Caco-2 (cell line): ENCODE results near the gene NUMBL. TPM values are rescaled to one million over a fixed set of nuclear protein-coding genes. Genes with fewer than 3 reads are reported as not detected.

Experiments
- BruUV-seq: library from RNA; stranded (reverse); fragments of 400-500 nt; replicated peaks from 2 replicates; lab custom pipeline; 2021; lab: Mats Ljungman, UMichigan
- CTCF ChIA-PET: fragments of 300-600 bp; sonication (Branson Sonifier 250); formaldehyde crosslinking; loops from one replicate; lab custom pipeline; 2022; ENCODE audit warnings: antibody characterized with exemption; lab: Charles Lee
- POLR2A ChIA-PET: fragments of 300-600 bp; sonication (Branson Sonifier 250); formaldehyde crosslinking; loops from one replicate; lab custom pipeline; 2022; ENCODE audit warnings: antibody characterized with exemption; lab: Charles Lee
- DNase-seq, 2 experiments: peaks; one replicate each; pipeline versions ENCODE4 v3.0.0 to v3.0.0-alpha.2; 2020 to 2022
- H3K27me3 ChIP-seq: replicated peaks from 2 replicates; pipeline ENCODE4 v1.6.0; 2011; ENCODE audit warnings: low read length; ENCODE audit not compliant: control insufficient read depth, insufficient read depth
- H3K36me3 ChIP-seq: 2 replicates; pipeline ENCODE4 v1.5.1; 2011; ENCODE audit warnings: low read length; ENCODE audit not compliant: control insufficient read depth, insufficient read depth
- H3K4me1 ChIP-seq: fragments of 250-450 bp; sonication (Bioruptor Pico); 2 replicates; pipeline ENCODE4 v1.5.1; 2020; ENCODE audit warnings: mild to moderate bottlenecking
- H3K4me3 ChIP-seq: 2 replicates; pipeline ENCODE4 v1.5.1; 2011; ENCODE audit warnings: low read depth, mild to moderate bottlenecking, control low read depth, low read length
- H3K9me3 ChIP-seq: fragments of 250-450 bp; sonication (Bioruptor Pico); 2 replicates; pipeline ENCODE4 v1.5.1; 2020; ENCODE audit warnings: mild to moderate bottlenecking, moderate library complexity
- H3K27ac Mint-ChIP-seq: one replicate; pipeline ENCODE4 v1.8.0; 2022; ENCODE audit warnings: mixed read lengths; ENCODE audit not compliant: unreplicated experiment
- H3K27me3 Mint-ChIP-seq: one replicate; pipeline ENCODE4 v1.8.0; 2022; ENCODE audit warnings: mixed read lengths; ENCODE audit not compliant: insufficient read depth, unreplicated experiment
- H3K36me3 Mint-ChIP-seq: one replicate; pipeline ENCODE4 v1.8.0; 2022; ENCODE audit warnings: mild to moderate bottlenecking, mixed read lengths; ENCODE audit not compliant: insufficient read depth, unreplicated experiment
- H3K4me1 Mint-ChIP-seq: one replicate; pipeline ENCODE4 v1.8.0; 2022; ENCODE audit warnings: low read depth, mixed read lengths; ENCODE audit not compliant: unreplicated experiment
- H3K4me3 Mint-ChIP-seq: one replicate; pipeline ENCODE4 v1.8.0; 2022; ENCODE audit warnings: mild to moderate bottlenecking, moderate library complexity, mixed read lengths; ENCODE audit not compliant: unreplicated experiment
- H3K9me3 Mint-ChIP-seq: one replicate; pipeline ENCODE4 v1.8.0; 2022; ENCODE audit warnings: mixed read lengths; ENCODE audit not compliant: unreplicated experiment
- intact Hi-C: fragments of 100-400 bp; cut with micrococcal nuclease; formaldehyde crosslinking; loops from one replicate; pipeline ENCODE4 v1.10.0; 2022; ENCODE audit not compliant: unreplicated experiment
- total RNA-seq: library from RNA; stranded (reverse); gene quantifications from 2 replicates; pipeline ENCODE4 v1.2.3, GENCODE V29; 2022
- TF ChIP-seq, protein P1 (sequence below), 2 experiments: fragments of 200-600 bp in 1 of 2; IDR thresholded peaks; 1 replicate in 1 of 2; 2 replicates in 1 of 2; pipeline versions ENCODE4 v1.5.1 to v1.8.0; 2011 to 2022; ENCODE audit warnings: antibody characterized with exemption in 1 of 2, control low read depth in 1 of 2, inconsistent platforms in 1 of 2, low read depth in 1 of 2, low read length in 1 of 2, mild to moderate bottlenecking in 1 of 2, moderate library complexity in 1 of 2; ENCODE audit not compliant: insufficient read depth in 1 of 2, severe bottlenecking in 1 of 2, unreplicated experiment in 1 of 2

The NUMBL gene
- total RNA-seq, 1 experiment from 2014 or later, result 22.0 TPM

DNA sequence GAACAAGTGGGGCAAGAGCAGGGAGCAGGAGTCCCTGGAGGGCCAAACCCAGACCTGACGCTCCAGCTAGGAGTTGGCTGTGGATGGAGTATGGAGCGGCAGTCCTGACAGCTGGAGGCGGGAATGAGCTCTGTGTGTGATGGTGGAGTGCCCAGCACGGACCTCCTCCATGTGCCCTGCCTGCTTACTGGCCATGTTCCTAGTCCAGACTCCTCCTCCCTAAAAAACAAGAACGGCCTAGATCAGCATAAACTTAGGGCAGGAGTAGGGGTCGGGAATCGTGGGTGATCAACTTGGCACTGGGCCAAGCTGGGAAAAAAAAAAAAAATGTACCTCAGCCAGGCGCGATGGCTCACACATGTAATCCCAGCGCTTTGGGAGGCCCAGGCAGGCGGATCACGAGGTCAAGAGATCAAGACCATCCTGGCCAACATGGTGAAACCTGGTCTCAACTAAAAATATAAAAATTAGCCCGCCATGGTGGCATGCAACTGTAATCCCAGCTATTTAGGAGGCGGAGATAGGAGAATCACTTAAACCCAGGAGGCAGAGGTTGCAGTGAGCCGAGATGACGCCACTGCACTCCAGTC lies 59.8 kb downstream of the NUMBL start:
- ChIA-PET POLR2A (no interaction called here), CTCF (interaction anchor here (0.6 kb wide), 1 partner anchor 146 kb away, joined by 4 read pairs; no protein-coding TSS in a partner anchor)
- peaks cover 2% of the 10 kb centered on the region for H3K27me3 Mint-ChIP-seq
- H3K27ac Mint-ChIP-seq, result no peak overlapping the region
- BruUV-seq, result no TSS peak
- Histone ChIP-seq H3K4me3 (no peak overlapping the region), H3K4me1 (peaks cover 5% of the 10 kb centered on the region), H3K9me3 (no peaks in the 10 kb centered on the region), H3K36me3 (no peaks in the 10 kb centered on the region; the same call in 1 of the 2 replicates), H3K27me3 (peaks cover 2% of the 10 kb centered on the region; the same call in 1 of the 2 replicates)
- intact Hi-C loops, result no loop called here
- TF ChIP-seq, protein P1, sequence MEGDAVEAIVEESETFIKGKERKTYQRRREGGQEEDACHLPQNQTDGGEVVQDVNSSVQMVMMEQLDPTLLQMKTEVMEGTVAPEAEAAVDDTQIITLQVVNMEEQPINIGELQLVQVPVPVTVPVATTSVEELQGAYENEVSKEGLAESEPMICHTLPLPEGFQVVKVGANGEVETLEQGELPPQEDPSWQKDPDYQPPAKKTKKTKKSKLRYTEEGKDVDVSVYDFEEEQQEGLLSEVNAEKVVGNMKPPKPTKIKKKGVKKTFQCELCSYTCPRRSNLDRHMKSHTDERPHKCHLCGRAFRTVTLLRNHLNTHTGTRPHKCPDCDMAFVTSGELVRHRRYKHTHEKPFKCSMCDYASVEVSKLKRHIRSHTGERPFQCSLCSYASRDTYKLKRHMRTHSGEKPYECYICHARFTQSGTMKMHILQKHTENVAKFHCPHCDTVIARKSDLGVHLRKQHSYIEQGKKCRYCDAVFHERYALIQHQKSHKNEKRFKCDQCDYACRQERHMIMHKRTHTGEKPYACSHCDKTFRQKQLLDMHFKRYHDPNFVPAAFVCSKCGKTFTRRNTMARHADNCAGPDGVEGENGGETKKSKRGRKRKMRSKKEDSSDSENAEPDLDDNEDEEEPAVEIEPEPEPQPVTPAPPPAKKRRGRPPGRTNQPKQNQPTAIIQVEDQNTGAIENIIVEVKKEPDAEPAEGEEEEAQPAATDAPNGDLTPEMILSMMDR (IDR thresholded peaks at IDR 0.05; ENCODE audit: insufficient read depth in 1 of 2, low read depth in 1 of 2, low read length in 1 of 2, severe bottlenecking in 1 of 2, unreplicated experiment in 1 of 2), result no peak
- no peak for DNase-seq
- H3K36me3 Mint-ChIP-seq, result no peaks in the 10 kb centered on the region
- no peaks in the 10 kb centered on the region for H3K9me3 Mint-ChIP-seq
- peaks cover 7% of the 10 kb centered on the region for H3K4me1 Mint-ChIP-seq
- no peak overlapping the region for H3K4me3 Mint-ChIP-seq

DNA sequence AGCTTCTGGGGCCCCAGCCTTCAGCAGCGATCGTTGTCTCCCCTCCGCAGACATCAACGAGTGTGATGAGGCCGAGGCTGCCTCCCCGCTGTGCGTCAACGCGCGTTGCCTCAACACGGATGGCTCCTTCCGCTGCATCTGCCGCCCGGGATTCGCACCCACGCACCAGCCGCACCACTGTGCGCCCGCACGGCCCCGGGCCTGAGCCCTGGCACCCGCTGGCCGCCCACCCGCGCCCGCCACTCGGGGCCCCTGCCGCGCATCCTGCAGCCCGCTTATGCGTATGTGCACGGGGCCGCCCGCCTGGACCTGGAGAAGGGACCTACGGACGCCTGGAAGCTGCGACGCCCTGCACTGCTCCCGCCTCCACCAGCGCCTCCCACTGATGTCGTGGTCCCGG lies 61.1 kb downstream of the NUMBL start:
- intact Hi-C loops, result no loop called here
- no peaks in the 10 kb centered on the region for H3K27me3 ChIP-seq
- no peaks in the 10 kb centered on the region for H3K9me3 ChIP-seq
- no TSS peak for BruUV-seq
- peaks cover 4% of the 10 kb centered on the region for H3K4me1 ChIP-seq
- DNase-seq, result no peak
- H3K36me3 Mint-ChIP-seq, result no peaks in the 10 kb centered on the region
- no peak overlapping the region for H3K4me3 Mint-ChIP-seq
- H3K4me1 Mint-ChIP-seq, result peaks cover 13% of the 10 kb centered on the region
- no peak overlapping the region for H3K27ac Mint-ChIP-seq
- no peaks in the 10 kb centered on the region for H3K9me3 Mint-ChIP-seq
- no peaks in the 10 kb centered on the region; the same call in 1 of the 2 replicates for H3K36me3 ChIP-seq
- ChIA-PET CTCF (no interaction called here), POLR2A (no interaction called here)
- TF ChIP-seq, protein P1 (IDR thresholded peaks at IDR 0.05; ENCODE audit: insufficient read depth in 1 of 2, low read depth in 1 of 2, low read length in 1 of 2, severe bottlenecking in 1 of 2, unreplicated experiment in 1 of 2), result no peak
- no peak overlapping the region for H3K4me3 ChIP-seq
- H3K27me3 Mint-ChIP-seq, result no peaks in the 10 kb centered on the region

DNA sequence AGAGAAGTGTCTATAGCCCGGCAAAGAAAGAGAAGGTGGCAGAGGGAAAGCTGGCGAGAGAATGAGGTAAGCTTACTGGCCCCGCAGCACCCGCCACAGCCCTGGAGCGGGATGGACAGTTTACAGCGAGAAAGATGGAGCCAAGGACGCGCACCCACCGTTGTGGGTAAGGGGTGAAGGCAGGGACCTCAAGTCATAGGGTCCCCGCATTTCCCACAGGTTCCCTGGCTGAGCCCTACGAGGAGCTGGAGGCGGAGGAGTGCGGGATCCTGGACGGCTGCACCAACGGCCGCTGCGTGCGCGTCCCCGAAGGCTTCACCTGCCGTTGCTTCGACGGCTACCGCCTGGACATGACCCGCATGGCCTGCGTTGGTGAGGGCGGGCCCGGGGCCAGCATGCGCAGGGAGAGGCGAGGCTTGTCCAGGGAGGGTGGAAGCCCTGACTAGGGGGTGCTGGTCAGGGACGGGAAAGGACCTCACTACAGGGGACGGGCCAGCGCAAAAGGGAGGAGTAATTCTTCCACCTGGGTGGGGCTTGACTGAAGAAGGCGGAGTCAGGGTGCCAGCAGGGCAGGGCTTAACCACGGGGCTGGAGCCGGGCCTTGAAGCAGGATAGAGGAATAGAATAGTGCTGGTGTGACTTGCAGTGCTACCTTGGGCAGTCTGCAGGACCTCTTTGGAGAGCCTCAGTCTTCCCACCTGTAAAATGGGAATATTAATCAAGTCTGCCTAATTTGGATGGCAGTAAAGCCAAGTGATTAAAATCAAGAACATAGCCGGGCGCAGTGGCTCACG lies 62.8 kb downstream of the NUMBL start:
- Mint-ChIP-seq H3K27me3 (no peaks in the 10 kb centered on the region), H3K27ac (no peak overlapping the region), H3K36me3 (no peaks in the 10 kb centered on the region), H3K4me3 (no peak overlapping the region), H3K4me1 (peaks cover 15% of the 10 kb centered on the region), H3K9me3 (no peaks in the 10 kb centered on the region)
- TF ChIP-seq, protein P1 (IDR thresholded peaks at IDR 0.05; ENCODE audit: insufficient read depth in 1 of 2, low read depth in 1 of 2, low read length in 1 of 2, severe bottlenecking in 1 of 2, unreplicated experiment in 1 of 2), result no peak
- Histone ChIP-seq H3K27me3 (no peaks in the 10 kb centered on the region), H3K9me3 (no peaks in the 10 kb centered on the region), H3K4me1 (peaks cover 11% of the 10 kb centered on the region; the same call in 1 of the 2 replicates), H3K36me3 (no peaks in the 10 kb centered on the region; the same call in 1 of the 2 replicates), H3K4me3 (no peak overlapping the region)
- BruUV-seq, result no TSS peak
- ChIA-PET CTCF (no interaction called here), POLR2A (interaction anchor here (0.8 kb wide), 1 partner anchor 175 kb away, joined by 3 read pairs; no protein-coding TSS in a partner anchor)
- DNase-seq, result no peak
- intact Hi-C loops, result no loop called here
